CD4-positive, alpha-beta T cell treated with Interleukin-12 subunit alpha and Interleukin-12 subunit beta, for 1 hour (primary cell): ENCODE results near the gene TICAM2.

Experiments used
- DNase-seq: peaks from one replicate; pipeline ENCODE4 v3.0.0-alpha.2; 2020

The TICAM2 gene

DNA sequence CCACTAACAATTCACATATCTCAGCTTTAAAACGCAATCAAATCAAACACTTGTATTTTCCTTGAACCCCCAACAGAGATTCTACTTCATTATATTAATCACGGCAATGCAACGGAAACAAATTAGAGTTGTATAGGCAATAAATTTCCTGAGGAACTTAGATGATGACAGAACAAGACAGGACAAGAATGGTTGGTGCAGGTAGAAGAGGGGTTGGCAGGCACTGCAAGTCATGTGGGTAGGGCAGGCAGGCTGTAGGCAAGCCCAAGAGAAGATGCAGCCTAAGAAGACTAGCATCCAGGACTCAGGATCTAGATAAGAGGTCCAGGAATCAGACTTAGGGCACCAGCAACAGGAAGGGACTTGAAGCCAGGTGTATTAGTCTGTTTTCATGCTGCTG lies 41.1 kb downstream of the TICAM2 start:
- no peak for DNase-seq

GRCh38 chr5:115559524-115559923 lies 42.8 kb downstream of the TICAM2 start:
- DNase-seq, result no peak

- no peak for DNase-seq
Observed at GRCh38 chr5:115558388-115558956, 43.8 kb downstream of the TICAM2 start.

GRCh38 chr5:115557667-115558387 lies 44.5 kb downstream of the TICAM2 start:
- no peak for DNase-seq

DNA sequence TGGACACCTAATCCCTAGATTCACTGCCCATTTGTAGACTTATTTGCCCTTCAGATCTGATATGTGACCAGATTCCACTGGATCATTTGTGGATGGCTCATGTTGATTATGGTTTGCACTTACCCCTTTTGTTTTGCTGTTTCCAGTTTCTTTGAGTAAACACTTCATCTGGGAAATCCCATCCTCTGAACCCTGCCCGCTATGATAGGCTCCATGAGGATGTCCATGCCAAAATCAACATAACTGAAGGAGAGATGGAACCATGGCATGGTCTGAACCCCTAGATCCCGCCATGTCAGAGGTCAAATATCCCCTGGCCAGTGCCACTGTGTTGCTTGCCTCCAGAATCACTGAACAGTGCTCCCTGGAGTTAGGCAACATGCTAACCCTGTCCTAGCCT lies 46.0 kb downstream of the TICAM2 start:
- DNase-seq, result no peak

GRCh38 chr5:115555084-115555633 lies 47.1 kb downstream of the TICAM2 start:
- DNase-seq, result no peak

GRCh38 chr5:115553082-115553481 lies 49.2 kb downstream of the TICAM2 start:
- no peak for DNase-seq

- DNase-seq, result no peak
Observed at GRCh38 chr5:115551415-115551814, 50.9 kb downstream of the TICAM2 start.

DNA sequence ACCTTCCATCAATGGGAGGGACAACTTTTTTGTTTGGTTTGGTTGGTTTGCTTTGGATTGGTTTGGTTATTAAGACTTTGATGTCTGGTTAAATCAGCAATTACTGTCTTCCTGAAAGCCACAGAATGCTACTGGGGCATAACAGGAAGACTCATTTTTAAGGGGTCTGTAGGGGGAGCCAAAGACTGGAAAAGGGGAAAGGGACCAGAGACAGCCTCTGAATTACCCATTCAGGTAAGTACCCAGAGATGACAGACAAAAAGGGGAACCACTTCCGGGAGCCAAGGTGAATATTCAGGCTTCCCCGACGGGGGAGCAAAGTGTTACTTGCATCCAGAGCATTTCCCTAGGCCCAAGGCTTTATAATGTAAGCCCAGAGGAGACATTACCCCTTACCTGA lies 53.1 kb downstream of the TICAM2 start:
- no peak for DNase-seq

DNA sequence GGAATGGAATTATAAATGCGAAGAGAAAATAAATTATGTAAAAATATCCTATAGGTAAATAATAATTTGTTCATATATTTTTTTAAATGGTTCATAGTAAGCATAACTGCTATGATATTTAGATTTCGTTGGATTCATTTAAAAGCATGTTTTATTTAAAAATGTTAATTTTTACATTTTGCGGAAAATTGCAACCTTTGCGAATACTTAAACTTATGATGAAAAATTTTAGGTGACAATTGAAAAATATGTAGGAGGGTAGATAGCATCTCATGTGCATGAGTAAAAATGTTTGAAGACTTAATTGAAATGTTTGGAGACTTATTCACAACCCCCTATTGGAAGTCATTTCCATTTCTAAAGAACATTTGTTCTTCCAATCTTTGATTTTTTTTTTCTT lies 53.6 kb downstream of the TICAM2 start:
- no peak for DNase-seq

DNA sequence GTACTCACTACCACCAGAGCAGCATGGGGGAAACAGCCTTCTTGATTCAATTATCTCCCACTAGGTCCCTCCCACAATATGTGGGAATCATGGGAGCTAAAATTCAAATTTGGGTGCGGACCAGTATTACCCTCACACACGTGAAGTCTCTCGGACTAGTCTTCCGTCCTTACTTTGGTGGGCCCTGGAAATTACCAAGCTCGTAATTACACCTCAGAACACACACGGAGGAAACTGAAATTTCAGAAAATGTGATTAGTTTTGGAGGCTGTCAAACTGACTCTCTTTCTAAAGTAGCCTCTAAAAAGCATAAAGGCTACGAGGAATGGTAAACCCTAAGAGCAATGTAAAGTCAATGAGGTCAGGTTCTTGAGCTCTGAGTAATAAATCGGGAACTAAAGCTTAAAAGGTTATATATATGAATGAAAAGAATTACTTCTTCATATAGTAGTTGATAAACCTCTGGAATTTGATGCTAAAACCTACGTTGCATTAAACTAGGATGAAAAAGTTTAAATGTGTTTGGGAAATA lies 56.9 kb downstream of the TICAM2 start:
- no peak for DNase-seq

DNA sequence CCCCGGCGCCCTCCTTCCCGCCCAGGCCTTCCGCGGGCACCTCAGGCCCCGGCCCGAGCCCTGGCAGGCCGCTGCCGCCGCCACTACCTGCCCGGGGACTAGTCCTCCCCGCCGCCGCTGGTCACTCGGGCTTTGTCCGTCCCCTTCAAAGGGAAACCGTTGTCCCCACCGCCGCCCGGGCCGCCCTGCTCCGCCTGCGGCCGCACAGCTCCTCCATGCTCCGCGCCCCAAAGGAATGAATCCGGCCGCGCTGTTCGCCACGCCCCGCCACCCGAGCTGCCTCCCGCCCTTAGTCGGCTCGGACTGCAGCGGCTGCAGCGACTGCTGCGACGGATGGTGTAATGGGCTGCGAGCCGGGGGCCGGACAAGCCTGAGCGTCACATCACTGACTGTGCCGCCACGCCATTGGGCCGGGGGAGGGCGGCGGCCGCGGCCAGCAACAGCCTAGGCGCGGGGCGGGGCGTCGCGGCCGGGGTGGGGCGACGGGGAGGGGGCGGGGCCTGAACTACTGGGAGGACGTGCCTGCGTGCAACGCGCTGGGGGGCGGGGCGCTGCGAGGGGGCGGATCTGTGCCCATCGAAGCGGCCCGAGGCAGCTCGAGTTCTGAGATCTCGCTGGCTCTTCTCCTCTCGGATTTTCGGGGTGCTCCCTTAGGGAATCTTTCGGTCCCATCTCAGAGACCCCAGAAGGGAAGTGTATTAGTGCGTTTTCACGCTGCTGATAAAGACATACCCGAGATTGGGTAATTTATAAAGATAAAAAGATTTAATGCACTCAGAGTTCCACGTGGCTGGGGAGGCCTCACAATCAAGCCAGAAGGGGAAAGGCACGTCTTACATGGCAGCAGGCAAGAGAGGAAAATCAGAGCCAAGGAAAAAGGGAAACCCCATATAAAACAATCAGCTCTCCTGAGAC lies 57.6 kb downstream of the TICAM2 start, which contains the start of gene FEM1C:
TSS of gene FEM1C (minus strand) at position 340 of the 915 bp plus-strand sequence. CDS start 1,282 bp downstream, outside the sequence.
- peak; percentile 95 for DNase-seq

DNA sequence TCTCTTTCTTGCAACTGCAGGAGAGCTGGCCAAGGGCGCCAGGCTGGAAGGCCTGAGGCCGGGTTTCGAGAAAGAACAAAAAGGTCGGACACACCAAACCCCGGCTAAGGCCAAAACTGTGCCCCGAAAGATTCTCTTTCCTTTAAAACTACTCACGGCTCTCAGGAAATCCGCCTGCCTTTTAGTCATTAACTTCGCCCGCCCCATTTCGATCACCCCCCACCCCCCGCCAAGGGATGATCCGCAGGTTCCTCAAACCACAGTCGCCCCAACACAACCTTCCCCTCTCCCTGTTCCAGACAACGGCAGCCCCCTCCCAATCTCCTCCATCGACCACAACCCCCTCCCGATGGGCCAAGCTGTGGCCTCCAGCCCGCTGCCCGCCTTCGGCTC lies 58.2 kb downstream of the TICAM2 start:
- peak; percentile 55 for DNase-seq

DNA sequence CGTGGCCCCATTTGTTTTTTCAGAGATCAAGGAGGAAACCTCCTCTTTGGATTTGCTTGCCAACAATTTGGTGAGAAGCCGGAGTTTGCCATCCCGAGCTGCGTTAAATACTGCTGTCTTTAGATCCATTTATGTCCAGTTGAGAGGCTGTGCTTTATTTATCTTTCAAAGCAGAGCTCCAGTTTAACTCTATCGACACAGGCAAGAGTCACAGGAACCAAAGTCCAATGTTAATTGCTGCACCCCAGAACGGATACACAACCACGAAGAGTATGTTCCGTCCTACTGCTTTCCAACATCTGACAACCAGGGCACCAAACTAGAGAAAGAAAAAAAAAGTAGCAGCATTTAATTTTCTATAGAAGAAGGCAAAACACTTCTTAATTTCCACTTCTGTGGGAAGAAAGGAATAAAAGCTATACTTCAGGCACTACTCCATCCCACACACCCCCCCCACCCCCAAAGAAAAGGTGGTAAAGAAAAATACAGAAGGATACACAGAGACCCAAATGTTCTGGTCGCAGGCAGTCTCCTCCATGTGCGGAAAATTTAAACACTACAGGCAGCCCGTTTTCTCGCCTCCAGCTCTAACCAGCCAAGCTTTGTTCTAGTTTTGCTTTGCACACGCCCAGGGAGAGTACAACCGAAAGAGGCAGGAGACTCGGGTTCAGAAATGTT lies 58.8 kb downstream of the TICAM2 start:
- peak; percentile 53 for DNase-seq

DNA sequence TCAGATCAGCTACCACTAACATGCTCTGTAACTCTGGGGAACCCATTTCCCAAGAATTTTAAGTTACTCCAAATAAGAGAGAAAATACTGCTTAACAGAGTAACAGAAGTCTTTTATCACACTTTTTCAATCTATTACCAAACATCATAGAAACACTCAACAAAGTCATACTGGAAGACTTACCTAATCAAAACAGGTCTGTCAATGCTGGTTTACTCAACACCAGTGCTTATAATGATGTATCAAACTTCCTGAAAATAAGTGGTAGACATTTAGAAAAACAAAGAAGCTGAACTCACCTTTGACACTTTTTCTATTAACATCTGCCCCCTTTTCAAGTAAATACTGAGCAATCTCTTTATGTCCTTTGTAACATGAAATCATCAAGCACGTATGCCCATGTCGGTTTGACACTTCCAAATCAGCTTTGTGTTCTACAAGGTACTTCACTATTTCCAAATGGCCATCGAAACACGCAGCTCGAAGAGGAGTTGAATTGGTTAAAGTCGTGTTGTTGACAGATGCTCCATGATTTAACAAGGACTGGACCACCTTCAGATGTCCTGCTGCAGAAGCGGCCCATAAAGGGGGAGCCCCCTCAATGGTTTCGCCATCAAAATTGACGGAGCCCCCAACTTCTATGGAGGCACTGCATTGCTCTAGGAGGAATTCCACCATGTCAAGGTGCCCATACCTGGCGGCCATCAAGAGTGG lies 59.5 kb downstream of the TICAM2 start:
- DNase-seq, result no peak

DNA sequence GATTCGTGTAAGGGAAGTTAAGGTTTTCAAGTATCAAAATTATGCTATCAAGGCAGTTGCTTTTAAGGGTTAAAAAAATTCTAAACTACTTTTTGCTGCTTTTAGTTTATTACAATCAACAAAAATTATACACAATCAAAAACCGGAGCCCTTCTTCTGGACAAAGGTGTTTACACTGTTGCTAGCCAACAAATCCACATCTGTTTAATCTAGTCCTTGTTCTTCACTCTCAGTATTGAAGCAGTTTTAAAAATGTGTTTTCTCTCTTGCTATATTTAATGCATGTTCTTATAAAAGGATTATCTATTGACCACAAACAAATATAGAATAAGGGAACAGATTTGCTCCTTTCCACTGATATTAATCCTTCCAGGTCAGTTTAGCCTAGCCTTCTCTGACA lies 60.2 kb downstream of the TICAM2 start:
- DNase-seq, result no peak

- DNase-seq, result no peak
Observed at GRCh38 chr5:115541611-115542010, 60.7 kb downstream of the TICAM2 start.

DNA sequence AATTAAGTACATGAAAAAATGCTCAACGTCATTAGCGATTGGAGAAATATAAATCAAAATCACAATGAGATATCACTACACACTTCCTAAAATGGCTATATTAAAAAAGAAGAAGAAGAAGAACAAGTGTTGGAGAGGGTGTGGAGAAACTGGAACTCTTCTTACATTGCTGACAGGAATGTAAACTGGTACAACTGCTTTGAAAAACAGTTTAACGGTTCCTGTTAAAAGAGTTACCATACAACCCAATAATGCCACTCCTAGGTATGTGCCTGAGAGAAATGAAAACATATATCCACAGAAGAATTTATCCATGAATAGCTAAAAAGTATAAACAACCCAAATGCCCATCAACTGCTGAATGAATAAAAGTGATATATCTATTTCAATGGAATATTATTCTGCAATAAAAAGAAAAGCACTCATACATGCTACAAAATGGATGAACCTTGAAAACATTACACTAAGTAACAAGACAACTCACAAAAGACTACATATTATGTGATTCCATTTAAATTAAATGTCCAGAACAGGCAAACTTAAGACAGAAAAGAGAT lies 66.7 kb downstream of the TICAM2 start:
- DNase-seq, result no peak

- DNase-seq, result no peak
Observed at GRCh38 chr5:115532517-115532916, 69.8 kb downstream of the TICAM2 start.

GRCh38 chr5:115531787-115532367 lies 70.4 kb downstream of the TICAM2 start:
- DNase-seq, result no peak

GRCh38 chr5:115531380-115531779 lies 70.9 kb downstream of the TICAM2 start:
- no peak for DNase-seq
